ENCODE measurements around the gene RALA. TPM values are rescaled to one million over a fixed set of nuclear protein-coding genes. Genes with fewer than 3 reads are reported as not detected.

The RALA gene
- total and polyA plus RNA-seq, 2 of the 13 experiments (the other 11 are each of a cell fraction or from before 2014, with no cell fraction given), result 11.8 to 19.5 TPM

GRCh38 chr7:39727231-39728012 lies 104.0 kb downstream of the RALA start:
- Histone ChIP-seq H4K20me1 (ENCODE audit: insufficient read depth, low read length) (no peaks in the 10 kb centered on the region), H3K27ac (ENCODE audit: extremely low read length, insufficient read depth, low read length) (no peak overlapping the region), H3K27me3 (ENCODE audit: control insufficient read depth in 1 of 2, insufficient read depth in 2 of 2, low read length in 2 of 2) (no peaks in the 10 kb centered on the region; a peak in 1 of 5 replicates), H3K4me2 (ENCODE audit: low read depth, low read length) (no peak overlapping the region), H3K79me2 (ENCODE audit: insufficient read depth, low read length) (no peaks in the 10 kb centered on the region), H3K4me3 (replicated peaks in 1 of 3; ENCODE audit: insufficient read depth in 1 of 3, low read depth in 2 of 3, low read length in 3 of 3) (no peak overlapping the region), H3K9ac (ENCODE audit: insufficient read depth, low read depth, low read length) (no peak overlapping the region), H3K9me3 (ENCODE audit: low read length) (no peaks in the 10 kb centered on the region), H3K36me3 (replicated peaks in 1 of 2; ENCODE audit: control insufficient read depth in 1 of 2, insufficient read depth in 2 of 2, low read length in 2 of 2) (no peaks in the 10 kb centered on the region), H3K4me1 (ENCODE audit: insufficient read depth, low read length) (peaks cover 9% of the 10 kb centered on the region; the same call in 1 of the 2 replicates), H2AFZ (ENCODE audit: low read length) (no peak overlapping the region)
- ATAC-seq, result no peak
- no peak for DNase-seq (ENCODE audit: low spot score)
- no peak for FAIRE-seq
- ChIA-PET CTCF (ENCODE audit: low intra/inter-chr PET ratio, low total read pairs) (no interaction called here), POLR2A (no interaction called here)
- 73% methylated on average over 3 of the region's 3 CpGs for WGBS (ENCODE audit: low lambda C conversion rate)
- in situ Hi-C loops (cut with HindIII; ENCODE audit: extremely low pct_ligation_motif_present, low pct_unique_long_range_greater_than_20kb), result no loop called here
- BruUV-seq (replicated peaks), result no TSS peak
- intact Hi-C loops (cut with micrococcal nuclease; ENCODE audit: unreplicated experiment), result loop anchor here (2.0 kb wide), 1 partner anchor 43 kb away; no protein-coding TSS in a partner anchor
- TF ChIP-seq ZNF746 (CRISPR knock-in tag; IDR thresholded peaks at IDR 0.05) (no peak), SALL2 (CRISPR knock-in tag; IDR thresholded peaks at IDR 0.05) (no peak), SMARCE1 (IDR thresholded peaks at IDR 0.05; ENCODE audit: borderline replicate concordance) (no peak), HHEX (CRISPR knock-in tag; IDR thresholded peaks at IDR 0.05) (no peak), MZF1 (CRISPR knock-in tag; IDR thresholded peaks at IDR 0.05; ENCODE audit: borderline replicate concordance) (no peak), ZBTB42 (CRISPR knock-in tag; IDR thresholded peaks at IDR 0.05) (no peak), ZSCAN31 (CRISPR knock-in tag; IDR thresholded peaks at IDR 0.05; ENCODE audit: low read depth) (no peak), ZNF101 (CRISPR knock-in tag; IDR thresholded peaks at IDR 0.05; ENCODE audit: borderline replicate concordance, low read depth) (no peak), ZNF121 (CRISPR knock-in tag; IDR thresholded peaks at IDR 0.05) (no peak), MLX (CRISPR knock-in tag; IDR thresholded peaks at IDR 0.05) (no peak), CERS6 (CRISPR knock-in tag; IDR thresholded peaks at IDR 0.05) (no peak), SMAD9 (CRISPR knock-in tag; IDR thresholded peaks at IDR 0.05) (no peak)
